T-helper 22 cell (primary cell): ENCODE results near the gene GNG2.

ENCODE experiments used
- DNase-seq: peaks from one replicate; pipeline ENCODE4 v3.0.0-alpha.2; 2020; ENCODE audit warnings: low read depth

Gene GNG2

GRCh38 chr14:51894250-51894649, 33.8 kb downstream of the GNG2 start:
- DNase-seq = no peak

- DNase-seq = no peak
Measured at GRCh38 chr14:51895375-51895774, 35.0 kb downstream of the GNG2 start.

- no peak for DNase-seq
Measured at GRCh38 chr14:51897791-51898355, 37.5 kb downstream of the GNG2 start.

- DNase-seq = peak; percentile 16
Measured at GRCh38 chr14:51901475-51902024, 41.1 kb downstream of the GNG2 start.

- DNase-seq = peak; percentile 58
Measured at GRCh38 chr14:51905656-51906121, 45.3 kb downstream of the GNG2 start.

- no peak for DNase-seq
Measured at GRCh38 chr14:51908086-51908485, 47.7 kb downstream of the GNG2 start.

GRCh38 chr14:51912112-51912786, 51.8 kb downstream of the GNG2 start:
- no peak for DNase-seq

GRCh38 chr14:51914310-51914709, 53.9 kb downstream of the GNG2 start:
- no peak for DNase-seq

- no peak for DNase-seq
Measured at GRCh38 chr14:51917193-51917592, 56.8 kb downstream of the GNG2 start.

- no peak for DNase-seq
Measured at GRCh38 chr14:51921026-51921425, 60.6 kb downstream of the GNG2 start.

GRCh38 chr14:51922624-51923023, 62.2 kb downstream of the GNG2 start:
- DNase-seq = no peak

- DNase-seq = no peak
Measured at GRCh38 chr14:51924600-51924999, 64.2 kb downstream of the GNG2 start.

GRCh38 chr14:51925980-51926379, 65.6 kb downstream of the GNG2 start:
- DNase-seq = no peak

GRCh38 chr14:51926449-51926848, 66.0 kb downstream of the GNG2 start:
- no peak for DNase-seq

- DNase-seq = no peak
Measured at GRCh38 chr14:51928568-51928967, 68.2 kb downstream of the GNG2 start.

GRCh38 chr14:51929166-51929565, 68.8 kb downstream of the GNG2 start:
- DNase-seq = no peak

- no peak for DNase-seq
Measured at GRCh38 chr14:51929910-51930682, 69.7 kb downstream of the GNG2 start.

- DNase-seq = no peak
Measured at GRCh38 chr14:51931308-51931707, 70.9 kb downstream of the GNG2 start.

GRCh38 chr14:51933191-51933590, 72.8 kb downstream of the GNG2 start:
- DNase-seq = no peak

- DNase-seq = no peak
Measured at GRCh38 chr14:51938137-51938536, 77.7 kb downstream of the GNG2 start.

GRCh38 chr14:51938821-51939220, 78.4 kb downstream of the GNG2 start:
- no peak for DNase-seq

- no peak for DNase-seq
Measured at GRCh38 chr14:51939226-51939625, 78.8 kb downstream of the GNG2 start.

- no peak for DNase-seq
Measured at GRCh38 chr14:51939755-51940301, 79.4 kb downstream of the GNG2 start.
